ENCODE measurements around the gene FAM177A1. TPM values are rescaled to one million over a fixed set of nuclear protein-coding genes. Genes with fewer than 3 reads are reported as not detected.

The FAM177A1 gene
- total RNA-seq, 1 experiment from 2014 or later: 46.7 TPM

DNA sequence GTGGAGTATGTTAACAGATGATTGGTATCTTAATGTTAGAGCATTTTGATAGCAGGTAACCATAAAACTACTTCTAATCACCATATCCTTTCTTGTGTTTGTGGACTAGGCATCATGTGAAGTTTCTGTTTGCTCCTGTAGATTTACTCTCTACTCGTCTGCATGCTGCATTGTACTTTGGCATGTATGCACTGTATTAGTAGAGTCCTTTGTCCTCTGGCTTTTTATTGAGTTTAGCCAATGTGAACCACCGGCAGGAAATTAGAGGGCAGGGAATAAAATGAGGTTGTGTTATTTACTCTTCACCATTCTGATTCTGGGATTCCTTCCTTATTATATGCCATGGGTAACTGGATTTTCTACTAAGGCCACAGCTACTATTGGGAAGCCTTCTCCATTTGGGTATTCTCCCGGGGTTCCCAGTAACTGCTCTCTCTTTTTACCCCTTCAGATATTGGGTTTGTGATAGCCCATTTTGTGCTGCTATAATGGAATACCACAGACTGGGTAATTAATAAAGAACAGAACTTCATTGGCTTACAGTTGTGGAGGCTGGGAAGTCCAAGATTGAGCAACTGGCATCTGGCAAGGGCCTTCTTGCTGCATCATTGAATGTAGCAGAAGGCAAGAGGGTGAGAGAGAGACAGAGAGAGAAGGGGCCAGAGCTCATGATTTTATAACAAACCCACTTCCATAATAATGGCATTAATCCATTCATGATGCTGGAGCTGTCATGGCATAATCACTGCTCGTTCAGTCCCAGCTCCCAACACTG is 22.4 kb downstream of the FAM177A1 start:
- H3K9me3 ChIP-seq (ENCODE audit: control insufficient read depth, insufficient read depth, low read depth, low read length): no peaks in the 10 kb centered on the region
- H3K27ac ChIP-seq (ENCODE audit: low read length): no peak overlapping the region
- TF ChIP-seq, protein P1, sequence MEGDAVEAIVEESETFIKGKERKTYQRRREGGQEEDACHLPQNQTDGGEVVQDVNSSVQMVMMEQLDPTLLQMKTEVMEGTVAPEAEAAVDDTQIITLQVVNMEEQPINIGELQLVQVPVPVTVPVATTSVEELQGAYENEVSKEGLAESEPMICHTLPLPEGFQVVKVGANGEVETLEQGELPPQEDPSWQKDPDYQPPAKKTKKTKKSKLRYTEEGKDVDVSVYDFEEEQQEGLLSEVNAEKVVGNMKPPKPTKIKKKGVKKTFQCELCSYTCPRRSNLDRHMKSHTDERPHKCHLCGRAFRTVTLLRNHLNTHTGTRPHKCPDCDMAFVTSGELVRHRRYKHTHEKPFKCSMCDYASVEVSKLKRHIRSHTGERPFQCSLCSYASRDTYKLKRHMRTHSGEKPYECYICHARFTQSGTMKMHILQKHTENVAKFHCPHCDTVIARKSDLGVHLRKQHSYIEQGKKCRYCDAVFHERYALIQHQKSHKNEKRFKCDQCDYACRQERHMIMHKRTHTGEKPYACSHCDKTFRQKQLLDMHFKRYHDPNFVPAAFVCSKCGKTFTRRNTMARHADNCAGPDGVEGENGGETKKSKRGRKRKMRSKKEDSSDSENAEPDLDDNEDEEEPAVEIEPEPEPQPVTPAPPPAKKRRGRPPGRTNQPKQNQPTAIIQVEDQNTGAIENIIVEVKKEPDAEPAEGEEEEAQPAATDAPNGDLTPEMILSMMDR (IDR thresholded peaks at IDR 0.05): no peak
- TF ChIP-seq, protein P2, sequence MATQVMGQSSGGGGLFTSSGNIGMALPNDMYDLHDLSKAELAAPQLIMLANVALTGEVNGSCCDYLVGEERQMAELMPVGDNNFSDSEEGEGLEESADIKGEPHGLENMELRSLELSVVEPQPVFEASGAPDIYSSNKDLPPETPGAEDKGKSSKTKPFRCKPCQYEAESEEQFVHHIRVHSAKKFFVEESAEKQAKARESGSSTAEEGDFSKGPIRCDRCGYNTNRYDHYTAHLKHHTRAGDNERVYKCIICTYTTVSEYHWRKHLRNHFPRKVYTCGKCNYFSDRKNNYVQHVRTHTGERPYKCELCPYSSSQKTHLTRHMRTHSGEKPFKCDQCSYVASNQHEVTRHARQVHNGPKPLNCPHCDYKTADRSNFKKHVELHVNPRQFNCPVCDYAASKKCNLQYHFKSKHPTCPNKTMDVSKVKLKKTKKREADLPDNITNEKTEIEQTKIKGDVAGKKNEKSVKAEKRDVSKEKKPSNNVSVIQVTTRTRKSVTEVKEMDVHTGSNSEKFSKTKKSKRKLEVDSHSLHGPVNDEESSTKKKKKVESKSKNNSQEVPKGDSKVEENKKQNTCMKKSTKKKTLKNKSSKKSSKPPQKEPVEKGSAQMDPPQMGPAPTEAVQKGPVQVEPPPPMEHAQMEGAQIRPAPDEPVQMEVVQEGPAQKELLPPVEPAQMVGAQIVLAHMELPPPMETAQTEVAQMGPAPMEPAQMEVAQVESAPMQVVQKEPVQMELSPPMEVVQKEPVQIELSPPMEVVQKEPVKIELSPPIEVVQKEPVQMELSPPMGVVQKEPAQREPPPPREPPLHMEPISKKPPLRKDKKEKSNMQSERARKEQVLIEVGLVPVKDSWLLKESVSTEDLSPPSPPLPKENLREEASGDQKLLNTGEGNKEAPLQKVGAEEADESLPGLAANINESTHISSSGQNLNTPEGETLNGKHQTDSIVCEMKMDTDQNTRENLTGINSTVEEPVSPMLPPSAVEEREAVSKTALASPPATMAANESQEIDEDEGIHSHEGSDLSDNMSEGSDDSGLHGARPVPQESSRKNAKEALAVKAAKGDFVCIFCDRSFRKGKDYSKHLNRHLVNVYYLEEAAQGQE (IDR thresholded peaks at IDR 0.05; ENCODE audit: insufficient read depth in 1 of 2, low read depth in 2 of 2, low read length in 1 of 2): no peak
- TF ChIP-seq TCF7L2 (IDR thresholded peaks at IDR 0.05; ENCODE audit: low read depth, low read length): no peak
- TF ChIP-seq SIN3A (IDR thresholded peaks at IDR 0.05; ENCODE audit: borderline replicate concordance, insufficient read depth, low read depth, low read length): no peak
- no peak for TF ChIP-seq POLR2AphosphoS5 (IDR thresholded peaks at IDR 0.05; ENCODE audit: low read depth, low read length)
- in situ Hi-C loops (cut with HindIII; ENCODE audit: low pct_unique_long_range_greater_than_20kb, low sequenced_read_pairs) (no loop called here), intact Hi-C loops (cut with micrococcal nuclease; ENCODE audit: unreplicated experiment) (no loop called here)
- H3K4me1 ChIP-seq (ENCODE audit: control insufficient read depth, insufficient read depth, low read length): no peaks in the 10 kb centered on the region
- DNase-seq (ENCODE audit: low read depth, low spot score) (no peak), ATAC-seq (no peak)
- H3K27me3 ChIP-seq (ENCODE audit: control insufficient read depth, insufficient read depth, low read length): no peaks in the 10 kb centered on the region
- no TSS peak for BruUV-seq (replicated peaks)
- no peaks in the 10 kb centered on the region for H3K36me3 ChIP-seq (ENCODE audit: control insufficient read depth, insufficient read depth, low read length)
- ChIA-PET CTCF (no interaction called here), POLR2A (interaction anchor here (0.6 kb wide), 1 partner anchor 16 kb away, joined by 3 read pairs; no protein-coding TSS in a partner anchor)
- H3K4me3 ChIP-seq (ENCODE audit: low read depth in 2 of 2, low read length in 2 of 2): no peak overlapping the region

DNA sequence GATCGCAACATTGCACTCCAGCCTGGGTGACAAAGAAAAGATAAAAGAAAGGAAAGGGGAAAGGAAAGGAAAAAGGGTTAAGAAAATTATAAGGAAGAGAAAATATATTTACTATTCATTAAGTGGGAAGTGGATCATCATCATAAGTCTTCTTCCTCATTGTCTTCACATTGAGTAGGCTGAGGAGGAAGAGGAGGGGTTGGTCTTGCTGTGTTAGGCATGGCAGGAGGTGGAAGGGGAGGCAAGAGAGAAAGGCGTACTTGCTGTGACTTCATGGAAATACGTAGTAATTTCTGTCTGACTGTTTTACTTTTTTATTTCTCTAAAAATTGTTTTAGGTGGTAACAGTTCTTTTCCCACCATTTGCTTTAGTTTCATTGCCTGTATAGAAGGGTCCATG is 26.2 kb downstream of the FAM177A1 start:
- DNase-seq (ENCODE audit: low read depth, low spot score): no peak
- ChIA-PET CTCF (no interaction called here), POLR2A (interaction anchor here (0.6 kb wide), 1 partner anchor 371 kb away, joined by 5 read pairs; no protein-coding TSS in a partner anchor)
- Histone ChIP-seq H3K9me3 (ENCODE audit: control insufficient read depth, insufficient read depth, low read depth, low read length) (no peaks in the 10 kb centered on the region), H3K27me3 (ENCODE audit: control insufficient read depth, insufficient read depth, low read length) (no peaks in the 10 kb centered on the region), H3K4me1 (ENCODE audit: control insufficient read depth, insufficient read depth, low read length) (no peaks in the 10 kb centered on the region), H3K36me3 (ENCODE audit: control insufficient read depth, insufficient read depth, low read length) (no peaks in the 10 kb centered on the region), H3K4me3 (ENCODE audit: low read depth in 2 of 2, low read length in 2 of 2) (no peak overlapping the region), H3K27ac (ENCODE audit: low read length) (no peak overlapping the region)
- no peak for ATAC-seq
- TF ChIP-seq TCF7L2 (IDR thresholded peaks at IDR 0.05; ENCODE audit: low read depth, low read length): no peak
- no peak for TF ChIP-seq SIN3A (IDR thresholded peaks at IDR 0.05; ENCODE audit: borderline replicate concordance, insufficient read depth, low read depth, low read length)
- TF ChIP-seq, protein P2 (IDR thresholded peaks at IDR 0.05; ENCODE audit: insufficient read depth in 1 of 2, low read depth in 2 of 2, low read length in 1 of 2): no peak
- TF ChIP-seq, protein P1 (IDR thresholded peaks at IDR 0.05): no peak
- intact Hi-C loops (cut with micrococcal nuclease; ENCODE audit: unreplicated experiment): no loop called here
- BruUV-seq (replicated peaks): no TSS peak
- in situ Hi-C loops (cut with HindIII; ENCODE audit: low pct_unique_long_range_greater_than_20kb, low sequenced_read_pairs): no loop called here
